ENCODE data around the gene EPHB3. TPM values are rescaled to one million over a fixed set of nuclear protein-coding genes. Genes with fewer than 3 reads are reported as not detected.

EPHB3 gene
- total RNA-seq, 4 donors from 2014 or later = 6.0 to 59.4 (median 17.2) TPM

- Histone ChIP-seq H3K27me3 (no peaks in the 10 kb centered on the region), H3K4me3 (no peak overlapping the region), H3K9me3 (no peaks in the 10 kb centered on the region), H3K36me3 (peaks cover 0 to 31% (median 0%) of the 10 kb centered on the region in 3 donors), H3K4me1 (peaks cover 0 to 28% (median 3%) of the 10 kb centered on the region in 4 donors), H3K27ac (no peak overlapping the region)
- no peak for DNase-seq
- TF ChIP-seq CTCF (IDR thresholded peaks at IDR 0.05) (no peak), POLR2A (IDR thresholded peaks at IDR 0.05) (no peak)
These were observed 17.2 kb downstream of the EPHB3 start for GRCh38 chr3:184578822-184579221.

GRCh38 chr3:184579513-184579912 is 17.9 kb downstream of the EPHB3 start:
- Histone ChIP-seq H3K36me3 (peaks cover 0 to 31% (median 0%) of the 10 kb centered on the region in 3 donors), H3K27me3 (no peaks in the 10 kb centered on the region), H3K4me1 (peaks cover 0 to 29% (median 4%) of the 10 kb centered on the region in 4 donors), H3K4me3 (no peak overlapping the region), H3K27ac (no peak overlapping the region), H3K9me3 (no peaks in the 10 kb centered on the region)
- no peak for DNase-seq
- no peak for TF ChIP-seq POLR2A (IDR thresholded peaks at IDR 0.05)
- no peak for TF ChIP-seq CTCF (IDR thresholded peaks at IDR 0.05)

GRCh38 chr3:184580376-184580775 is 18.8 kb downstream of the EPHB3 start:
- no peaks in the 10 kb centered on the region for H3K27me3 ChIP-seq
- TF ChIP-seq POLR2A (IDR thresholded peaks at IDR 0.05) (no peak), CTCF (IDR thresholded peaks at IDR 0.05) (no peak)
- no peak for DNase-seq
- H3K36me3 ChIP-seq = peaks cover 0 to 31% (median 0%) of the 10 kb centered on the region in 3 donors
- no peaks in the 10 kb centered on the region for H3K9me3 ChIP-seq
- H3K4me1 ChIP-seq = peaks cover 0 to 27% (median 4%) of the 10 kb centered on the region in 4 donors
- no peak overlapping the region for H3K27ac ChIP-seq
- no peak overlapping the region for H3K4me3 ChIP-seq

- no peak overlapping the region for H3K4me3 ChIP-seq
- peak overlapping the region in 1 of 4 donors; percentile 15 for H3K27ac ChIP-seq
- DNase-seq = peak in 1 of 3 donors; percentile 73
- H3K27me3 ChIP-seq = no peaks in the 10 kb centered on the region
- no peak for TF ChIP-seq POLR2A (IDR thresholded peaks at IDR 0.05)
- TF ChIP-seq CTCF (IDR thresholded peaks at IDR 0.05) = no peak
- peaks cover 0 to 27% (median 4%) of the 10 kb centered on the region in 4 donors for H3K4me1 ChIP-seq
- H3K9me3 ChIP-seq = no peaks in the 10 kb centered on the region
- peaks cover 0 to 25% (median 0%) of the 10 kb centered on the region in 3 donors for H3K36me3 ChIP-seq
These were observed 19.8 kb downstream of the EPHB3 start for GRCh38 chr3:184581331-184581855.

GRCh38 chr3:184582646-184583577 is 21.3 kb downstream of the EPHB3 start:
- Histone ChIP-seq H3K4me1 (peaks cover 0 to 27% (median 4%) of the 10 kb centered on the region in 4 donors), H3K27ac (peak overlapping the region; percentile 6 to 51 (median 36)), H3K9me3 (no peaks in the 10 kb centered on the region), H3K4me3 (peak overlapping the region; percentile 22 to 61 (median 38)), H3K27me3 (no peaks in the 10 kb centered on the region), H3K36me3 (peaks cover 0 to 9% (median 0%) of the 10 kb centered on the region in 3 donors)
- DNase-seq = no peak
- no peak for TF ChIP-seq CTCF (IDR thresholded peaks at IDR 0.05)
- TF ChIP-seq POLR2A (IDR thresholded peaks at IDR 0.05) = no peak
